GM10847 (cell line): Measurements from ENCODE around the gene XPO6.
A peak's percentile ranks its signal among the peaks of the same experiment; 100 is the strongest.

Source experiments
- POLR2A ChIP-seq: IDR thresholded peaks from 2 replicates; pipeline ENCODE4 v1.6.1; 2011; ENCODE audit not compliant: insufficient read length; ENCODE audit errors: extremely low read depth

Gene XPO6

GRCh38 chr16:28217326-28217725 is 5.6 kb upstream of the XPO6 start:
- no peak for TF ChIP-seq POLR2A

- TF ChIP-seq POLR2A = no peak
These were observed 1.6 kb upstream of the XPO6 start for GRCh38 chr16:28213396-28213795.

- no peak for TF ChIP-seq POLR2A
These were observed 738 bp upstream of the XPO6 start for GRCh38 chr16:28212532-28212873.

- TF ChIP-seq POLR2A = peak; percentile 18
These were observed 681 bp downstream of the XPO6 start for GRCh38 chr16:28210979-28211588.

GRCh38 chr16:28210264-28210663 is 1.5 kb downstream of the XPO6 start:
- TF ChIP-seq POLR2A = no peak

DNA sequence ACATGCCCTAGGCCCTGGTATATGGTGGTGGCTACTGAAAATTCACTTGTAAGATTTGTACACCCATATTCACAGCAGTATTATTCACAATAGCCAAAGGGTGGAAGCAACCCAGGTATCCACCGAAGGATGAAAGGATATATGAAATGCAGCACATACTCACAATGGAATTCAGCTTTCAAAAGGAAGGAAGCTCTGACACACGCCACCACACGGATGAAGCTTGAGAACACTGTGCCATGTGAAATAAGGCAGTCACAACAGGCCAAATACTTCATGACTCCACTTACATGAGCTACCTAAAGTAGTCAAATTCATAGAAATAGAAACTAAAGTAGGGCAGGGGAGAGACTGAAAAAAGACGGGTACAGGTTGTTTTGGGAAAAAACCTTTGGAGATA is 2.9 kb downstream of the XPO6 start:
- no peak for TF ChIP-seq POLR2A

GRCh38 chr16:28208131-28208530 is 3.6 kb downstream of the XPO6 start:
- no peak for TF ChIP-seq POLR2A

DNA sequence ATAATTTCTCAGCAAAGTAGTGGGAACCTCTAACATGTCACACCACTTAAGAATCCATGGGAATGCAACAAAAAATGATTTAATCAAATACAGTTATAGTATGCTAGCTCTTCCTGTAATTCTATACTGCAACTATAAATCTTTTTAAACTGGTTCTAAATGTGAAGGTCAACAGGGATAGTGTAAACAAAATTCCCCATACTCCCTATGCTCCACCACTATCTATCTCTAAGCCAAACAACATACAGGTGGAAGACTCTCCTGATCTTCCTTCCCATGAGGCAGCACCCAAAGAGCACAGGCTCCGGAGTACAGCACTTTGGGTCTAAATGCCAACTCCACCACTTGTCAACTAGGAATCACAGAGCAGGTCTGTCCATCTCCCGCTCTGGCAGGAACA is 4.4 kb downstream of the XPO6 start:
- TF ChIP-seq POLR2A = no peak

- no peak for TF ChIP-seq POLR2A
These were observed 5.8 kb downstream of the XPO6 start for GRCh38 chr16:28205974-28206373.

- no peak for TF ChIP-seq POLR2A
These were observed 6.5 kb downstream of the XPO6 start for GRCh38 chr16:28205117-28205899.

GRCh38 chr16:28204622-28205021 is 7.1 kb downstream of the XPO6 start:
- TF ChIP-seq POLR2A = no peak

GRCh38 chr16:28204204-28204603 is 7.6 kb downstream of the XPO6 start:
- TF ChIP-seq POLR2A = no peak

DNA sequence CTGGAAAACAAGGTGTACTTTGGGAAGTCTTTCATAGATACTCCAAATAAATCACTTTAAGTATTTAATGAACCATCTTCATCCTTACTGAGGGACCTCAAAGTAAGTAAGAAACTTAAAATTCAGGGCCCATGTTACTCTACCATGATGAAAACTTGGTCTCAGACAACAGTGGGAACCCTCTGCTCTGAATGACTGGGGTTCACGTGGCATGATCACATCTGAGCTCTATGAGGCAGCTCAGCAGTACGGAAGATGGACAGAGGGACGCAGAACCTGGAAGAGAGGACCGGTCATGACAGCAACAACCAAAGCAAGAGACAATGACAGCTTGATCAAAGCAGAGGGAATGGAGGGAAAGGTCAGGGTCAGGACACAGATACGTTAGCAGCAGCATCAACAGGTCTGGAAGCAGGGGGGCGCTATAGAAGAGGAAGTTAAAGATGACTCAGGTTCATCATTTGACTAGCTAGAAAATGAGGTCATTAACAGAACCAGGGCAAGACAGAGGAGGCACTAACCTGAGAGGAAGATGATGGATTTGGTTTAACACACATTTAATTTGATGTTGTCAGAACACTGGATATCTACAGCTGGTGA is 9.5 kb downstream of the XPO6 start:
- TF ChIP-seq POLR2A = no peak

- TF ChIP-seq POLR2A = no peak
These were observed 11.1 kb downstream of the XPO6 start for GRCh38 chr16:28200661-28201060.

GRCh38 chr16:28196387-28196987 is 15.3 kb downstream of the XPO6 start:
- TF ChIP-seq POLR2A = no peak

DNA sequence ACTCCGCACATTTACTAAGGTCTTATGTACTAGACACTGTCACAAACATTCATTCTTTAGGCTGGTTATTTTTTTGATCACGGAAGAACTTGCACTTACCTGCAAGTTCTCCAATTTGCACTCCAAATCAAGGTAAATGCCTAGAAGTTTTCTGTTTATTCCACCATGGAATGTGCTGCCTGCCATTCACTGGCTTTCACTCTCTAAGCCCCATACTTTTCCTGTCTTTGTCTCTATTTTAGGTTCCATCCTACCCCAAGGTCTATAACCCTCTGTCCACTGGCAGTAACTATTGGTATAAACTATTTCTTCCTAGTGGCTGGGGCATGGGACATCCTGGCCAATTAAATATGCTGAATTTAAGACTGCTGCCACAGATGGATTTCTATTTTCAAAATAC is 15.9 kb downstream of the XPO6 start:
- no peak for TF ChIP-seq POLR2A
